ENCODE data around the gene DECR2. TPM values are rescaled to one million over a fixed set of nuclear protein-coding genes. Genes with fewer than 3 reads are reported as not detected.

Gene DECR2, protein sequence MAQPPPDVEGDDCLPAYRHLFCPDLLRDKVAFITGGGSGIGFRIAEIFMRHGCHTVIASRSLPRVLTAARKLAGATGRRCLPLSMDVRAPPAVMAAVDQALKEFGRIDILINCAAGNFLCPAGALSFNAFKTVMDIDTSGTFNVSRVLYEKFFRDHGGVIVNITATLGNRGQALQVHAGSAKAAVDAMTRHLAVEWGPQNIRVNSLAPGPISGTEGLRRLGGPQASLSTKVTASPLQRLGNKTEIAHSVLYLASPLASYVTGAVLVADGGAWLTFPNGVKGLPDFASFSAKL
- 12.2 and 16.1 TPM in 2 replicates for total RNA-seq

DNA sequence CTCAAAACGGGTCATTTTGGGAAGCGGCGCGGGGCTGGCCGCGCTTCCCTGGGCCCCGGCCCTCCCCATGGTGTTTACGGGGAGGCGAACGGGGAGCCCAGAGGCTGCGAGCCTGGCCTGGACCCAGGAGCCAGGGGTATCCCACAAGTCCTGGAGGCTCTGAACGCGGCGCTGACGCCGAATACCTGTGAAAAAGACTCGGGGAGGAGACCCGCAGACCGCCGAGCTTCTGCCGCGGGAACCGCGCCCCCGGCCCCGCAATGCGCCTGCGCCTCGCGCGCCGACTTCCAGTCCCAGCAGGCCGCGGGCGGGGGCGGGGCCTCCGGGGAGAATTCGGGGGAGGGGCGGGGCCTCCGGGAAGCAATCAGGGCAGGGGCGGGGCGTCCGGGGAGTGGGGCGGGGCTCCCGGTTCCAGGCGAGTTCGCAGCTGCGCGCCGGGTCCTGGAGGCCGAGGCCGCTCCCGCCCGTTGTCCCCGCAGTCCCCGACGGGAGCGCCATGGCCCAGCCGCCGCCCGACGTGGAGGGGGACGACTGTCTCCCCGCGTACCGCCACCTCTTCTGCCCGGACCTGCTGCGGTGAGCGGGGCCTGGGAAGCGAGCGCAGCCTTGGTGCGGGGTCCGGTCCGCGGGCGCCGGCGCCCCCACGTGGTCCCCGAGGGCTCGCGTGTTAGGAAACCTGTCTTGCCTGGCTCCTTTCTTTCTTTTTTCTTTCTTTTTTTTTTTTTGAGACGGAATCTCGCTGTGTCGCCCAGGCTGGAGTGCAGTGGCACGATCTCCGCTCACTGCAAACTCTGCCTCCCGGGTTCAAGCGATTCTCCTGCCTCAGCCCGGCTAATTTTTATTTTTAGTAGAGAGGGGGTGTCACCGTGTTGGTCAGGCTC is at the start of gene DECR2:
TSS of gene DECR2 (plus strand) at position 418 of the 881 bp plus-strand sequence. CDS start at position 497, 79 bp downstream.

DNA sequence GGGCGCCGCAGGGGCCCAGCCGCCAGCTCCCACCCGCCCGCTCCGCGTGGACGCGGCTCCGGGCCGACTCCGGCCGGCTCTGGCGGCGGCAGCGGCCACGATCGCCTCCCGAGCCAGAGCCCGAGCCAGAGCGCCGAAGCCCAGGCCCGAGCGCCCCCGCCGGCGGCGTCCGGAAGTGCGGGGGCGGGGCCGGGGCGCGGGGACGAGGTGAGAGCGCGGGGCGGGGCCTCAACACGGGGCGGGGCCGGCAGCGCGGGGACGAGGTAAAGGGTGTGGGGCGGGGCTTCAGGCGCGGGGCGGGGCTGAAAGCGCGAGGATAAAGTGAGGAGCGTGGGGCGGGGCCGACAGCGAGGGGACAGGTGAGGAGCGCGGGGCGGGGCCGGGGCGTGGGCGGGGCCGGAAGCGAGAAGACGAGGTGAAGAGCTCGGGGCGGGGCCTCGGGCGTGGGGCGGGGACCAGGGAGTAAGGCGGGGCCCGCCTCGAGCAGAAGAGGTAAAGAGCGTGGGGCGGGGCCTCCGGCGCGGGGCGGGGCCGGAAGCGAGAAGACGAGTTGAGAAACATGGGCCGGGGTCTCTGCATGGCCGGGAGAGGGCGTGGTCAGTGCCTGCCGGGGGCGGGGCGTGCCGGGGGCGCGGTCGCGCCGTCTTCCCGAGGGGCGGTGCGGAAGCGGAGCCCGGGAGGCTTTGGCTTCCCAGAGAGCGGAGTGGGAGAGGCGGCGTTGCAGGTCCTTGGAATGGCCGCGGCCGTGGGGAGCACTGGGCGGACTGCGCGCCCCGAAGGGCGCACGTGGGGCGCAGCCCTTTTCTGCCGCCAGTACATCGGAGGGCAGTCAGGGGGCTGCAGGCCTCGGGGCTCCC is 48.9 kb upstream of the DECR2 start, which contains the start of gene AXIN1:
TSS of gene AXIN1 (minus strand) at position 177 of the 857 bp plus-strand sequence. CDS start 5,698 bp downstream, outside the sequence.

DNA sequence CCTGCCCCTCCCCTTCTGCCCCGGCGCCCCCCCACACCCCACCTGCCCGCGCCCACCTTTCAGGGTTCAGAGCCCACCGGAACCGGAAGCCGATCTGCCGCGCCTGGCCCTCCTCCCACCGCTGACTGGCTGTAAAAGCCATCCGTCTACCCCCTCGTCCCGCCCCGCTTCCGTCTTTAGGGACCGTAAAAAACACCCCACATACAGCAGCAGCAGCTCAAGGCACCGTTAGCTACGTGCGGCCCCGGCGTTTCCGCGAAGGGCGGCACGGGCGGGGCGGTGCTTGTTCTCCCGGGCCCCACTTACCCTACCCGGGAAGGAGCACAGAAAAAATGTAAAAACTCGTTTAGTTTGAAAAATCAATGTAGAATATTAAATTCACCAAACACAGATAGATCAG is 31.2 kb upstream of the DECR2 start, which contains the start of gene MRPL28:
TSS of gene MRPL28 (minus strand) at position 96 of the 400 bp plus-strand sequence. CDS start 320 bp downstream, outside the sequence.

DNA sequence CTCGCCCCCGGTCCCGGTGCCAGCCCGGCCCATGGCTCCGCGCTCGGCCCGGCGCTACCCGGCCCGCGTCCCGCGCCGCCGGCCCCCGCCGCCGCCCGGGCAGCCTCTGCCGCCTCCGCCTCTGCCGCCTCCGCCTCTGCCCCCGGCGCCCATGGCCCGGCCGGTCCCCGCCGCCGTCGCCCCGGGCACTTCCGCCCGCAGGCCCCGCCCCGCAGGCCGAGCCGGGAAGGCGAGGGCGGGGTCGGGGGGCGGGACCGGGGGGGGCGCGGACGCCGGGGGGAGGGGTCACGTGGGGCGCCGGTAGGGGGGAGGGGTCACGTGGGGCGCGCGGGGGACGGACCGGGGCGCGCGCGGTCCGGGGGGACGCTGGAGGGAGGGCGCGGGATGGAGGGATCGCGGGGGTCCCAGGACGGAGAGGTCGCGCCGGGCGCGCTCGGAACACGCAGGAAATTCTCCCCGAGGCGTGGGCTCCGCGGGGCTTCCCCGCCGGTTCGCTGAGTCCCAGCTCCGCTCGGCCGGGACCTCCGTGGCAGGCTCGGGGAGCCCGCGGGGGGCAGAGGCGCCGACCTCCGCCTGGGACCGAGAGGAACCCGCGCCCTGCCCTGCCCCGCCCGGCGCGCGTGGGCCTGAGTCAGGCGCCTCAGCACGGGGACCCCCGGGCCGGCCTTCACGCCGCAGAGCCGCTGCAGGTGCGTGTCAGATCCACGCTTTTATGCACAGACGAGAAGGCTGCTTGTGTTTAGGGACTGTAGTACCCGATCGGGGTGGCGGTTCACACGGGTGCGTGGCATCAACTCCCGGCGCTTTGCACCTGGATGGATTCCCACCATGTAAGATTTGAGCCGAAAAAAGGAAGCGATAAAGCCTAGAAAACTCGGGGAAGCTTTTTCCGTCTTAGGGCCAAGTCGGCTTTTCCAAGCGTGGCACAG is 19.6 kb upstream of the DECR2 start, which contains the start of gene PGAP6:
TSS of gene PGAP6 (minus strand) at position 190 of the 929 bp plus-strand sequence. CDS start at position 33, 157 bp downstream.

DNA sequence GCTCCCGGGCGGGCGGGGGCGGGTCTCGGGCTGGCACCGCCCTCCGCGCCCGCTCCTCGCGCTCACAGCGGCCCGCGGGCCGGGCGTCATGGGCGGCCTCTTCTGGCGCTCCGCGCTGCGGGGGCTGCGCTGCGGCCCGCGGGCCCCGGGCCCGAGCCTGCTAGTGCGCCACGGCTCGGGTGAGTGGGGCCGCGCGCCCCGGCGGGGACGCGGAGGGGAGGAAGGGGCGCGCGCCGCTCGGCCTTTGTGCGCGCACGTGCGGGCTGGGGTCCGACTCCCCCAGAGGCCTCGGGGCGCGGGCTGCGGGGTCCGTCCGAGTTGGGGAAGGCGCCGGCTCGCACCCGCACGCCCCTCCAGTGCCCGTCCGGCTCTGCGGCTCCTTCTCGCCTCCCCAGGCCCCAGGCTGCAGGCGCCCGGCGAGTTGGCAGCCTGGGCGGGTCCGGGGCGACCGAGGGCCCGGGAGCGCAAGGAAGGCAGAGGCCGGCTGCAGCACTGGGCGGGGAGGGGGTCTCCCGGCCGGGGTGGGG is 4.5 kb upstream of the DECR2 start, which contains the start of gene NME4:
TSS of gene NME4 (plus strand) at position 65 of the 527 bp plus-strand sequence. CDS start at position 89, 24 bp downstream.

DNA sequence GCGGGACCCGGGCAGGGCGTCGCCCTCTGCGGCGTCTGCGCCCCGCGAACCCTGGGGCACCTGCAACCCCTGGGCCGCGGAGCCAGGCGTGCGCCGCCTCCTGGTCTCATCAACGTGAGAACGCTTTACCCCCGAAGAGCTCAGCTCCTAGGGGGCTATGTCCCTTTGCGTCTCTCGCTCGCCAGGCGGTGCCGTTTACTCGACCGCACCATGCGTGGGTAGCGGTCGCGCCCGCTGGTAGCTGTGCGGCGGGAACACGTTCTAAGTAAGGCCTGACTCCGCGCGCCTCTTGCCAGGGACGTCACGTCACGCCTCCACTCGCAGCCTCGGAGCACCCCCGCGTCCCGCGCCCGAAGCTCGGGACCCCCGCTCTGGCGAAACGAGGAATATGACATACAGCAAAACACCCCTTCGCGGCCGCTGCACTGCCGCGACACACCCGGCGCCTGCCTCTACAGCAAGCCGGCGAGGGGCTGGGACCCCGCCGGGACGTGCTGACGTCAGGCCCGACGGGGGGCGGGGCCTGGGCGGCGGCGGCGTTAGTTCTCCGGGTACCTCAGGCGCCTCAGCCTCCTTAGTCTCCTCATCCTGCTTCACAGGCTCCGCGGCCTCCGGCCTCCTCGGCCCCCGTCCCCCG is 23.5 kb downstream of the DECR2 start, which contains the start of gene RAB11FIP3:
TSS of gene RAB11FIP3 (plus strand) at position 568 of the 637 bp plus-strand sequence. CDS start 358 bp downstream, outside the sequence.

Small RNA genes lying within 50 kb of the gene (small RNA-seq; reads per million reads assigned to genes)
- not detected for gene RF00019

Other genes with a start within 250 kb of the DECR2 start
- not detected in 2 replicates for gene HBZ, start 249.2 kb upstream of the DECR2 start, total RNA-seq
- gene HBM, start 235.9 kb upstream of the DECR2 start, total RNA-seq, result not detected in 2 replicates
- not detected in 2 replicates for gene HBA2, start 229.0 kb upstream of the DECR2 start, total RNA-seq
- gene HBA1, start 225.2 kb upstream of the DECR2 start, total RNA-seq, result not detected in 2 replicates
- gene HBQ1, start 221.4 kb upstream of the DECR2 start, total RNA-seq, result 0.40 TPM in 1 of 2 replicates, not detected in the other
- 67.2 and 67.8 TPM in 2 replicates for gene LUC7L, start 172.4 kb upstream of the DECR2 start, total RNA-seq
- gene FAM234A, start 167.1 kb upstream of the DECR2 start, total RNA-seq, result 62.6 and 66.9 TPM in 2 replicates
- 3.1 and 3.6 TPM in 2 replicates for gene RGS11, start 125.9 kb upstream of the DECR2 start, total RNA-seq
- 0.79 and 1.7 TPM in 2 replicates for gene ARHGDIG, start 121.3 kb upstream of the DECR2 start, total RNA-seq
- gene PDIA2, start 118.7 kb upstream of the DECR2 start, total RNA-seq, result 0.29 and 0.66 TPM in 2 replicates
- 19.8 and 20.8 TPM in 2 replicates for gene AXIN1, start 49.2 kb upstream of the DECR2 start, total RNA-seq
- gene MRPL28, start 31.3 kb upstream of the DECR2 start, total RNA-seq, result 85.0 and 90.7 TPM in 2 replicates
- 56.7 and 57.8 TPM in 2 replicates for gene PGAP6, start 19.9 kb upstream of the DECR2 start, total RNA-seq
- 71.9 and 83.6 TPM in 2 replicates for gene NME4, start 4.7 kb upstream of the DECR2 start, total RNA-seq
- 34.2 and 39.8 TPM in 2 replicates for gene RAB11FIP3, start 23.8 kb downstream of the DECR2 start, total RNA-seq
- 42.2 and 70.2 TPM in 2 replicates for gene CAPN15, start 125.8 kb downstream of the DECR2 start, total RNA-seq
- gene PRR35, start 158.5 kb downstream of the DECR2 start, total RNA-seq, result 0.07 TPM in 1 of 2 replicates, not detected in the other
- gene NHLRC4, start 165.1 kb downstream of the DECR2 start, total RNA-seq, result 0.86 and 1.1 TPM in 2 replicates
- 24.9 and 30.7 TPM in 2 replicates for gene PIGQ, start 168.1 kb downstream of the DECR2 start, total RNA-seq
- gene RAB40C, start 188.2 kb downstream of the DECR2 start, total RNA-seq, result 11.2 and 13.9 TPM in 2 replicates
- 0.13 and 0.22 TPM in 2 replicates for gene WFIKKN1, start 229.1 kb downstream of the DECR2 start, total RNA-seq
- 87.8 and 119 TPM in 2 replicates for gene METTL26, start 234.4 kb downstream of the DECR2 start, total RNA-seq
- 14.1 TPM in 2 replicates for gene MCRIP2, start 239.9 kb downstream of the DECR2 start, total RNA-seq
- 14.6 and 26.4 TPM in 2 replicates for gene WDR90, start 247.5 kb downstream of the DECR2 start, total RNA-seq